GM23338 (cell line): ENCODE data around the gene RIMBP3B.
"Not testable (repeated sequence)": the region's sequence is repeated elsewhere in the genome, so short reads cannot be mapped to it uniquely, and the experiment has no call there.

Source experiments
- CREB1 ChIP-seq: fragments of 250-450 bp; sonication (Bioruptor Pico); IDR thresholded peaks from 2 replicates; pipeline ENCODE4 v1.5.0; 2020; ENCODE audit warnings: low read depth, mild to moderate bottlenecking, moderate library complexity
- CTCF ChIP-seq, 2 experiments: fragments of 200-600 bp in 1 of 2; sonication (generic) in 1 of 2; conservative IDR thresholded peaks; 2 replicates each; pipeline versions ENCODE4 v1.5.1 to v1.6.1; 2016 to 2017; ENCODE audit warnings: antibody characterized with exemption in 2 of 2, low read depth in 2 of 2, mild to moderate bottlenecking in 2 of 2, moderate library complexity in 1 of 2
- ETS1 ChIP-seq: IDR thresholded peaks from 2 replicates; pipeline ENCODE4 v1.6.1; 2016; ENCODE audit warnings: antibody characterized with exemption
- EZH2 ChIP-seq: fragments of 200-600 bp; sonication (generic); IDR thresholded peaks from one replicate; pipeline ENCODE4 v1.8.0; 2017; ENCODE audit warnings: antibody characterized with exemption, mild to moderate bottlenecking, low read depth; ENCODE audit not compliant: unreplicated experiment
- EZH2phosphoT487 ChIP-seq: fragments of 200-600 bp; sonication (generic); IDR thresholded peaks from one replicate; pipeline ENCODE4 v1.8.1; 2018; ENCODE audit warnings: antibody characterized with exemption; ENCODE audit not compliant: unreplicated experiment
- JUNB ChIP-seq: IDR thresholded peaks from one replicate; pipeline ENCODE4 v1.6.1; 2016; ENCODE audit warnings: antibody characterized with exemption; ENCODE audit not compliant: unreplicated experiment
- NANOG ChIP-seq: IDR thresholded peaks from 2 replicates; pipeline ENCODE4 v1.6.1; 2016; ENCODE audit warnings: antibody characterized with exemption, borderline replicate concordance
- POLR2AphosphoS5 ChIP-seq: IDR thresholded peaks from 2 replicates; pipeline ENCODE4 v1.6.1; 2016; ENCODE audit warnings: antibody characterized with exemption, low read depth
- REST ChIP-seq: IDR thresholded peaks from one replicate; pipeline ENCODE4 v1.6.1; 2018; ENCODE audit warnings: antibody characterized with exemption; ENCODE audit not compliant: unreplicated experiment
- ZNF331 ChIP-seq: fragments of 250-450 bp; sonication (Bioruptor Pico); IDR thresholded peaks from 2 replicates; pipeline ENCODE4 v1.5.0; 2020; ENCODE audit warnings: low read depth, mild to moderate bottlenecking, moderate library complexity

GRCh38 chr22:21357527-21357926 lies 26.0 kb upstream of the RIMBP3B start:
- not testable (repeated sequence) for TF ChIP-seq CTCF (conservative IDR thresholded peaks at IDR 0.05; ENCODE audit: low read depth in 2 of 2); POLR2AphosphoS5; CREB1; EZH2phosphoT487; NANOG; REST; EZH2; JUNB; ZNF331 (CRISPR knock-in tag); ETS1
